Measurements from ENCODE around the gene MET.
"Not testable (repeated sequence)": the region's sequence is repeated elsewhere in the genome, so short reads cannot be mapped to it uniquely, and the experiment has no call there.

The MET gene

GRCh38 chr7:116671681-116672595, at the start of gene MET:
TSS of gene MET (plus strand) at chr7:116672196. CDS start at chr7:116699085, 26,889 bp downstream.
- peak in 1 of 2 donors; percentile 28 for DNase-seq (ENCODE audit: low read depth in 2 of 2)

DNA sequence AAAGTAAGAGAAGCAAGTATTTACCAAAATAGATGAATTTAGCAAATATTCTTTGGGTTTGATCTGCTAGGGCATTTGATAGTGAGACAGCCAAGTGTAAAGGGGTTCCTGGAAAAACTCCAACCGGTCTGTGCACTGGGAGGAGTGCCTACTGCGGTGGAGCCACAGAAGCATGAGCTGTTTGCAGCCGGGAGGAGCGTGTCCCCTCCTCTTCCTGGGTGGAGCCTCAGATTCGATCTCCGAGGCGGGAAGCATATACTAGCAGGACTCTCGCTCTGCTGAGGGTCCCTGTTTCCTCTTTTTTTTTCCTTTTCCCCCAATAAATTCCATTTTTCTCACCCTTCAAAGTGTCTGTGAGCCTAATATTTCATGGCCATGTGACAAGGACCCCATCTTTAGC, 45.1 kb upstream of the MET start:
- no peak for DNase-seq (ENCODE audit: low read depth in 2 of 2)

GRCh38 chr7:116629051-116629463, 42.9 kb upstream of the MET start:
- no peak for DNase-seq (ENCODE audit: low read depth in 2 of 2)

DNA sequence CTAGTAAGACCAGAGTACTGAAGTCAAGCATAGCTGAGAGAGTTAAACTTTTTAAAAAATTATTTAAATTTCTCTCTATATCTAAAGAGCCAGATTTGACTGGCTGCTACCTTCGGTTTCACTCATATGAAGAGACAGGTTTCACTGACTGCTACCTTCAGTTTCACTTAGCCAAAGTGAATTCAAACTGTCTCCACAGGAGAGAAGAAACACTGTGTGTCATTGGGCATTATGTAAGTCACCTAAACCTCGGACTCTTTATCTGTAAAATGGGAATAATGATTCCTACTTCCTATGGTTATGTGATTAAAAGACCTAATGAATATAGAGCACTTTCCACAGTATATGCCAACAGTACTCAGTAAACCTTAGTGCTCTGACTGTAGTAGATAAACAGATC, 41.6 kb upstream of the MET start:
- no peak for DNase-seq (ENCODE audit: low read depth in 2 of 2)

DNA sequence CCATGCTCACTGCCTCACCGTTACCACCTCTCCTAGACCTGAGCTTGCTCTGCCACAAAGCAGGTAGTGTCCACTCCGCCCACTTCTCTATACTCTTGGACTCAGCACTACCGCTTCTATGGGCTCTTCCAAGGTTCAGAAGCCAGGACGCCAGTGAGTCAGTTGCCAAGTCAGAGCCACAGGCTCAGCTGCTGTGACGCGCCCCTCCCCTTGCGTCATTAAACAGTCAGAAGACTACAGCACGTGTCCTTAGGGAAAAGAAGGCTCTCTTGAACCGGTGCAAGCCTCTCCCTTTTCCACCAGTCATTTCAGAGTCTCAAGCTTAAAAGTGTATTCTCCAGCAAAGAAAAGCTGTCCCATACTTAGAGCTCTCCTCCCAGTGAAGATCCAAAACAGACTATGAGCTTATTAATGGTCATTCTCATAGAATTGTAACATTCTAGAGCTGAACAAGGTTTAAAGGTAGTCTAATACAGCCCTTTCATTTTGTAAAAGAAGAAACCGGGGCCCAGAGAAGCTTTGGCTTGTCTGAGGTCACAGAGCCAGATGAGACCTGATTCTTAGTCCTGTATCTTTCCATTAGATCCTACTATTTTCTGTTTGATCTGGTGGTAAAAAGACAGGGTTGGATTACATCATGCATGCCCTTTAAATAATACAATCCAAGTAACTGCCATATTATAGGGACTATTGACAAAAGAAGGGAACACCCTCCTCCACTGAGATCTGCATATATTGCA, 40.9 kb upstream of the MET start:
- DNase-seq (ENCODE audit: low read depth in 2 of 2): no peak

DNA sequence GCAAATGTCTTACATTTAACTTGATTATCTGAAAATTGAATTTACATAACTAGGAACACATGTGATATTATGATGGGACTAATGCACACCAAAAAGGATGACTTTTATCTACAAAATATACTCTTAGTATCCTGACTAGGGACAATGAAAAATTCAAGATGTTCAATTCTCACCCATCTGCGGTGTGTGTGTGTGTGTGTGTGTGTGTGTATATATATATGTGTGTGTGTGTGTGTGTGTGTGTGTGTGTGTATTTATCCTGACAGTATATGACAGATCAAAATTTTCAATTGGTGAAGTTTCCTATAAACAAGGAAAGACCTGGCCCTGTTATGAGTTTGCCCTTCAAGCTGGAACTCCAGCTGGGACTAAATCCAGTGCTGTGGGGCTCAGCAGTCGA, 40.3 kb upstream of the MET start:
- DNase-seq (ENCODE audit: low read depth in 2 of 2): no peak

DNA sequence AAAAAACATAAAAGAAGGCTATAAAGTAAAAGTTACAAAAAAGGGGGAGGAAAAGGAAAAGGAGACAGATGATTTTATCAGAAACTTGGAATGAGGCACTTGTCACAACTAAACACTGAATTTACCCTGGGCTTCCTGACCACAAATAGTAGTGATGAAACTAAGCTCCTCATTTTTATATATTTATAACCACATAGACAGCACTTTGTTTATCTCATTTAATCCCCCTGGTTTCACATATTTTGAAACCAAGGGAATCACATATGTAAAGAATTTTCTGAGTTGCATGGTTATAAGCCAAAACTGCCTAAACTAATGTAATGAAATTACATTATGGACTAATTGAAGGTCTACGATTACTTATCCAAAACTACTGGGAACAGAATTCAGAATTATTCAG, 39.6 kb upstream of the MET start:
- DNase-seq (ENCODE audit: low read depth in 2 of 2): no peak

GRCh38 chr7:116633131-116633988, 38.6 kb upstream of the MET start:
- no peak for DNase-seq (ENCODE audit: low read depth in 2 of 2)

GRCh38 chr7:116636997-116637396, 35.0 kb upstream of the MET start:
- no peak for DNase-seq (ENCODE audit: low read depth in 2 of 2)

GRCh38 chr7:116638592-116638991, 33.4 kb upstream of the MET start:
- not testable (repeated sequence) for DNase-seq (ENCODE audit: low read depth in 2 of 2)

- DNase-seq (ENCODE audit: low read depth in 2 of 2): no peak
Observed at GRCh38 chr7:116641551-116642153, 30.3 kb upstream of the MET start.

- DNase-seq (ENCODE audit: low read depth in 2 of 2): not testable (repeated sequence)
Observed at GRCh38 chr7:116643148-116643547, 28.8 kb upstream of the MET start.

DNA sequence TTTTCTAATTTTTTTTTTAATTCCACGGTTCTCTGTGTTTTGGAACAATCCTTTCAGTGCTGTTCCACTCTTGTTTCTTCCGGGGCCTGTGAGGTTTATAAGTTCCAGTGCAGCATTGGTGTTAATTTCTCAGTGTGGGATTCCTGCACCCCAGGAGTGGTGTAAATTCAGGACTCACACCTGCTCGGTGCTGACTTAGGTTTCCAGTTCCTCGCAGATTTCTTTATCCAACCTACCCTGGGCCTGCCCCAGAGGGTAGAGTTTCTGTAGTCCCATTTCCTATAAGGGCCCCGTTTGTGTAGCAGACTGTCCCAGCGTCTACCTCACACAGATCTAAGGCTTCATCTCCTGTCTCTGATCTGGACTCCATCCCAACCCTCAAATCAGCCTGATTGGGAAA, 27.4 kb upstream of the MET start:
- no peak for DNase-seq (ENCODE audit: low read depth in 2 of 2)

DNA sequence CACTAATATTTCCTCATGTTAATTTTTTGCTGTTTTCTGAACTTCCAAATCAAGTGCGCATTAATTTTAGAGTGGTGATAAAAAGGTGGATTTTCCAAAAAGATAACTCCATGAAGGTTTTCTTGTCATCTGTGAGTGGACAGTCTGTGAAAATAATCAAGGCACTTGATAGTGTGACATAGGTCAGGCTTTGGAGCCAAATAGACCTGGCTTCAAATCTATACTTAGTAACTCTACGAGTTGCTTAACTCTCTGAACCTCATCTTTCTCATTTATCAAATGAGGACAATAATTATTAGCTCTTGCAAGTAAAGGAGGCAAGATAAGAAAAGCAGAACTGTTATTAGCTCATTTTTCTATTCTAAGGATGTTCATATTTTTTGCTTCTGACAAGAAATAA, 24.7 kb upstream of the MET start:
- no peak for DNase-seq (ENCODE audit: low read depth in 2 of 2)

GRCh38 chr7:116647861-116648260, 24.1 kb upstream of the MET start:
- no peak for DNase-seq (ENCODE audit: low read depth in 2 of 2)

GRCh38 chr7:116650436-116650835, 21.6 kb upstream of the MET start:
- no peak for DNase-seq (ENCODE audit: low read depth in 2 of 2)

GRCh38 chr7:116652793-116653192, 19.2 kb upstream of the MET start:
- no peak for DNase-seq (ENCODE audit: low read depth in 2 of 2)

DNA sequence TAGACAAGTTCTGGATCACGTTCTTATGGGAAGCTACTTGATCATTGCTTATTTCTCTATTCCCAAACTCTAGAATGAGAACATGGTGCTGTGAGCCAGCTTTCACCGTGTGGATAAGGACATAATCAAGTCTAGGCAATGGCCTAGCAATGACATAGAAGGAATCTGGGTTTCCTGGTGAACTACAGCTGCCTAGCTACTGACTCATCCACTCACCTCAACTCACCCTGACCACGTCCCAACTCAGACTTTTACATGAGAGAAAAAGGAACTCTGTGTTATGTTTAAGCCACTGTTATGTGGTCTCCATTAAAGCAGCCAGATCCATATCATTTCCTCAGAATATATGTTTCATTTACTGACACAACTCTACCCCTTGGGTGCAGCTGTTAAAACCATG, 18.8 kb upstream of the MET start:
- DNase-seq (ENCODE audit: low read depth in 2 of 2): no peak

DNA sequence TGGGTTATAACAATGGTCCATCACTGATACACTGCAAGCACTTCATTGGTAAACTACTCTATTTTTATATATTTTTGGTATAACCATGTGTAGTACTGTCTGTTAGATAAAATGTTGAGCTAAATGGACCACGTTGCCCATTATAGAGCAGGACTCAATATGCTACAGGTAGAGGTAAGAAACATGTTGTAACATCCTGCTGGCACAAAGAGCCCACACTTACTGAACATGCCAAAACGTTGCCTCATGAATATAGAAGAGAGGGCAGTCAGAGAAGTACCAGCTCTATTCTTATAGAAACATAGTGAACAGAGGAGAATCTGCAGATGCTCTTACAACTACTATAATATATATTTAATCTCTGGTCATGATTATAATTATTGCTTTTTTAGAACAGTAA, 18.4 kb upstream of the MET start:
- DNase-seq (ENCODE audit: low read depth in 2 of 2): no peak

GRCh38 chr7:116659248-116659647, 12.7 kb upstream of the MET start:
- DNase-seq (ENCODE audit: low read depth in 2 of 2): not testable (repeated sequence)

DNA sequence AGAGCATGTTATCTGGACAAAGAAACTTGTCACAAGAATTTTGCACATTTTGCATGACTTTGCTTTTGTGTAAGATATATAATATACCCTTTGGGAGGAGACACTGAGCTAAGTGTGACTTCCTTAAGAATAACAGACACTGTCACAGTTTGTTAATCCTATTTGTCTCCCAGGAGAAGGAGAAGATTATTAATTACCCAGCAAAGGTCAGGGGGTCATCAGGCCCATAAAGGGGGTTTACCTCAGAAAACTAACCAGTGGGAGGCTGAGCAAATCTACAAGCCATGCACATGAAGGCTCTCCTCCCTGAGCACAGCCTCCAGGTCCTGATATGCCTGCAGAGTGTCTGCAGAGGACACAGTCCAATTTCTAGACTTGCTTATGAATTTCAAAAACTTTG, 10.1 kb upstream of the MET start:
- DNase-seq (ENCODE audit: low read depth in 2 of 2): no peak

GRCh38 chr7:116663744-116664143, 8.3 kb upstream of the MET start:
- no peak for DNase-seq (ENCODE audit: low read depth in 2 of 2)

Data from activated CD4-positive, alpha-beta T cell treated with anti-CD3 and anti-CD28 coated beads for 24 hours (primary cell).